IPS-NIHi11 (cell line): ENCODE results near the gene PRPS2.

Source experiments
- DNase-seq: peaks from one replicate; pipeline ENCODE4 v3.0.0; 2012; ENCODE audit warnings: mixed read lengths, low spot score

Gene PRPS2

DNA sequence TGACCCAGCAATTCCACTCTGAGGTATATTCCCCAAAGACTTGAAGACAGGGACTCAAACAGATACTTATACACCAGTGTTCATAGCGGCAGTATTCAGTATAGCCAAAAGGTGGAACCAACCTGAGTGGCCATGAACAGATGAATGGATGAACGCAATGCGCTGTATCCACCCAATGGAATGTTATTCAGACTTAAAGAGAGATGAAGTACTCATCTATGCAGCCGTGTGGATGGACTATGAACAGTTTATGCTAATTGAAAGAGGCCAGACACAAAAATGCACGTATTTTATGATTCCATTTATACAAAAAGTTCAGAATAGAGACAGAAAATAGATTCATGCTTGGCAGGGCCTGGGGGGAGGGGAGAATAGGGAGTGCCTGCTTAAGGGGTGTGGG lies 26.3 kb downstream of the PRPS2 start:
- no peak for DNase-seq

GRCh38 chrX:12819222-12819621 lies 28.0 kb downstream of the PRPS2 start:
- no peak for DNase-seq

- DNase-seq: no peak
These were observed 29.5 kb downstream of the PRPS2 start for GRCh38 chrX:12820737-12821136.

- peak; percentile 4 for DNase-seq
These were observed 33.7 kb downstream of the PRPS2 start for GRCh38 chrX:12824944-12825343.

DNA sequence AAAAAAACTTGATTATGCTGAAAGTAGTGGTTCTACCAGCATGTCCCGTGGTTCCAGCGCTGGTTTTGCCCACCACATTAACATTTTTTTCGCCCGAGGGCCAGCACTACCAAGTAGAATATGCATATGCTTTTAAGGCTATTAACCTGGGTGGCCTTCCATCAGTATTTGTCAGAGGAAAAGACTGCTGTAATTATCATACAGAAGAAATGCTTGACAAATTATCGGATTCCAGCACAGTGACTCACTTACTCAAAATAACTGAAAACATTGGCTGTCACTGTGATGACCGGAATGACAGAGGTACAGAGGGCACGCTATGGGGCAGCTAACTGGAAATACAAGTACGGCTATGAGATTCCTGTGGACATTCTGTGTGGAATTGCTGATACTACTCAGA lies 34.6 kb downstream of the PRPS2 start:
- peak; percentile 5 for DNase-seq

GRCh38 chrX:12843061-12843667 lies 52.0 kb downstream of the PRPS2 start:
- no peak for DNase-seq

DNA sequence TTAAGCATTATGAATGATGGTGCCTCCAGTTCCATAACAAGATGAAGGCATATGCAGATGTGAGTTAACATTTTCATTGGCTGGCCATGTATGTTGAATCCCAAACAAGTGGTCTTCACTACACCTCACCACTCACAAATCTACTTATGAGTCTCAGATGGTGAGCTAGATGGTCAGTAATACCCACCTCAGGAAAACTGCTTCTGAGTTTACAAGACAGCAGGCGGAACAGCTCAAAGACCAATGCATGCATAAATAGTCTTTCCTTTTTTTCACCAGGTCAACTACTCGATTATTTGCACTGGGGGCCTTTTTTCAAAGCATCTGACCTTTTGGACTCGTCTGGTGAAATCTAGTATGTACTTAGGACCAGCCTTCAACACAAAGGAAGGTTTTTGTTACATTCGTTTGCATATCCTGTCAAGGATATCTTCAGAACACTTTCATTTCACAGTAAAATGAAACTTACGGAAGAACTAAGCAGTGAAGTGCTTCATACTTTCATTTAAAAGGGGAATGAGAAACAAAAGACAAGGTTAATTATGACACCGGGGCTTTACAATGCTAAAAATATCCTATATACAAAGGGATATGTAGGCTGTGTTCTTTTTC lies 52.6 kb downstream of the PRPS2 start:
- no peak for DNase-seq

- no peak for DNase-seq
These were observed 53.1 kb downstream of the PRPS2 start for GRCh38 chrX:12844319-12844718.

DNA sequence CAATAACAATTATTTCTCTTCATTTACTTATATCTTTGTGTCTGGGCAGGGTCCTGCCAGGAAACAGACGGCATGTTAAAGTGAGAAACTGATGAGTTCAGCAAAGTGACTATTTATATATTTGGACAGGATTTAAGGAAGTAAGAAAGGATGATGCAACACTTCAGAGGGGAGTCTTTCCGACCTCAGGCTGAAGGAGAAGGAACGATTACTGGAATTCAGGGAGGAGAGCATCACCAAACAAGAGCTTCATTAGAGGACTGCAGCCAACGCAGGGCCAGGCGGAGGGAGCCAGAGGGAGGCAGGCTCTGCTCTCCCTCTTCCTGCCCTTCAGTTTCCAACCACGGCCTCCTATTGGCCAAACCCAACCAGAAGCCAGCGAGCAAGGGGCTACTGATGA lies 74.1 kb downstream of the PRPS2 start:
- no peak for DNase-seq

DNA sequence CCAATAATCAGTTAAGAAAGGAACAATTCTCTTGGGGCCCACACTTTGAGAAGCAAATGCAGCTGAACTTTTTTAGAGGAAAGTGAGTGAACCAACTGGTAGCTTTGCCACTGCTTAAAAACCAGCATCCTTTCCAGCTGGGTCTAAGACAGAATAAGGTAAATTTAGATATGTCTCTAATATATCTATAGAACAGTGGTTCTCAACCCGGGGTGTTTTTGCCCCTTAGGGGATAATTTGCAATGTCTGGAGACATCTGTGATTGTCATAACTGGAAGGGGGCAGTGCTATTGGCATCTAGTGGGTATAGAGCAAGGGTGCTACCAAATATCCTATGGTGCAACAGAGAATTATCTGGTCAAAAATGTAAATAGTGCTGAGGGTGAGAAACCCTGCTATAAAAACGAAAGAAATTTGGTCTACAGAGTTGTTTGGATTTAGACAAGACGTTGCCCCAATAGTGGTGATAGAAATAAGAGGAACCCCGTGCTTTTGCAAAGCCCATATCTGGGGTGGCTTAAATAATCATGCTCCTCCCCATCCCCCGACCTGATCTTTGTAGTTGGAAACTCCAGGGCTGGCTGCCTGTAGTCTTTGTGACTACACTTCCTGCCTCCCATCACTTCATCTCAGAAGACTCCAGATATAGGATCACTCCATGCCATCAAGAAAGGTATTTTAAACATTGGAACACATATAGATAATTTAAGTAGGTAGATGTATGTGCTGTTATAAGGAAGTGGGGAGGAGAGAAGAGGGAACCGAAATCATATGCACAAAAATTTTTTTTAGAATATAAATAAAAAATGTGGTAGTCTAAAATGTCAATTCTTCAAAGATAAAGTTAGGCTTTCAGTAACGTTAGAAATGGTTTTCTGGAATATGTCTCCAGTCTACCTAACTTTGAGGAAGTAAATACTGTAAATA lies 75.5 kb downstream of the PRPS2 start, which contains the start of gene TLR7:
Gene TLR7 (plus strand): TSS at position 622 of the 927 bp plus-strand sequence. CDS start 507 bp downstream, outside the sequence.
- DNase-seq: no peak

DNA sequence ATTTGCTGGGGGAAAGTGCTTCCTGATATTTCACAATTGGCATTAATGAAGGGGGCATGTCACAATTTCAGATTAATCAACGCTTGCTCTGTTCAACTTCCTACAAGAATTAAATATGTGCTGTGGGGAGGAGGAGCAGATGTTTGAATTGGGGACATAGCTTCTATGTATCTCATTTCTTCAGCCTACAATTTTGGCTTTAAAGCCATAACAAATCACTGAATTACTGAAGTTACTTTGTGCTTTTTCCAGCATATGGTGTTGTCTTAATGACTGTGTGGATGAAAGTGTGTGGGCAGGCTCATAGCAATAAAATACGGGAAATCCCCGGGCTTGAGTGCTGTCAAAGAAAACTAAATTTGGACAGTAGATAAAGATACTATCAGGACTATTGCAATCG lies 76.5 kb downstream of the PRPS2 start:
- no peak for DNase-seq

DNA sequence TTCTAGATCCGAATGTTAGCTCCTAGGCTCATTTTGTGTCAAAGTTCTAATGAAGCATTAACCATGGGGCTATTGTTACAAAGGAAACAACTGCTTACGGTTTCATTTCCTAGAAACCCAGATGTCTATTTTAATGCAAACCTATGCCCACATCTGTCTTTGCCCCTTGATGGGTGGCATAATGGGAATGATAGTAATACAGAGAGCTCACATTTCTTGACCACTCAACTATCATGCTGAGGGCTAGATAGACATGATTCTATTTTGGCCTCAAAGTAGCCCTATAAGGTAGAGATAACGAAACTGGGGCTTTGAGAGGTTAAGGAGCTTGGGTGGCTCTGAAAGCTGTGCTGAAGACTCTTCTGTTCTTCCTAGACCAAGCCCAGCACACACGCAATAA lies 77.5 kb downstream of the PRPS2 start:
- no peak for DNase-seq

- no peak for DNase-seq
These were observed 80.0 kb downstream of the PRPS2 start for GRCh38 chrX:12871257-12871656.

- no peak for DNase-seq
These were observed 81.5 kb downstream of the PRPS2 start for GRCh38 chrX:12872741-12873140.
